HG02840 (cell line): ENCODE data around the gene SPATA31E1.
"Not testable (repeated sequence)": the region's sequence is repeated elsewhere in the genome, so short reads cannot be mapped to it uniquely, and the experiment has no call there.

ENCODE experiments used
- ATAC-seq: cut with Tn5 transposase; IDR thresholded peaks from one replicate; pipeline ENCODE4 v1.9.1; 2021; ENCODE audit warnings: mild to moderate bottlenecking, moderate library complexity, moderate number of reproducible peaks; ENCODE audit not compliant: unreplicated experiment, low FRiP score

SPATA31E1 gene

GRCh38 chr9:87882627-87883026 lies at the start of gene SPATA31E1:
TSS of gene SPATA31E1 (plus strand) at chr9:87882877. CDS start at chr9:87882892, 15 bp downstream.
- no peak for ATAC-seq

- no peak for ATAC-seq
These were observed 48.3 kb upstream of the SPATA31E1 start for GRCh38 chr9:87834357-87834756.

- ATAC-seq, result no peak
These were observed 46.1 kb upstream of the SPATA31E1 start for GRCh38 chr9:87836536-87836935.

GRCh38 chr9:87836951-87837705 lies 45.5 kb upstream of the SPATA31E1 start:
- no peak for ATAC-seq

GRCh38 chr9:87840134-87840533 lies 42.5 kb upstream of the SPATA31E1 start:
- no peak for ATAC-seq

- ATAC-seq, result no peak
These were observed 39.6 kb upstream of the SPATA31E1 start for GRCh38 chr9:87842878-87843585.

- no peak for ATAC-seq
These were observed 38.2 kb upstream of the SPATA31E1 start for GRCh38 chr9:87844506-87844905.

- not testable (repeated sequence) for ATAC-seq
These were observed 34.9 kb upstream of the SPATA31E1 start for GRCh38 chr9:87847817-87848216.

- ATAC-seq, result no peak
These were observed 33.4 kb upstream of the SPATA31E1 start for GRCh38 chr9:87849144-87849758.

- no peak for ATAC-seq
These were observed 32.3 kb upstream of the SPATA31E1 start for GRCh38 chr9:87850391-87850790.

- not testable (repeated sequence) for ATAC-seq
These were observed 31.5 kb upstream of the SPATA31E1 start for GRCh38 chr9:87851186-87851585.

GRCh38 chr9:87853302-87853701 lies 29.4 kb upstream of the SPATA31E1 start:
- no peak for ATAC-seq

- no peak for ATAC-seq
These were observed 28.6 kb upstream of the SPATA31E1 start for GRCh38 chr9:87853876-87854579.

- no peak for ATAC-seq
These were observed 28.1 kb upstream of the SPATA31E1 start for GRCh38 chr9:87854580-87854955.

- no peak for ATAC-seq
These were observed 27.6 kb upstream of the SPATA31E1 start for GRCh38 chr9:87855061-87855460.

- ATAC-seq, result no peak
These were observed 25.3 kb upstream of the SPATA31E1 start for GRCh38 chr9:87857141-87857947.

- no peak for ATAC-seq
These were observed 24.7 kb upstream of the SPATA31E1 start for GRCh38 chr9:87857948-87858335.

GRCh38 chr9:87859137-87859536 lies 23.5 kb upstream of the SPATA31E1 start:
- ATAC-seq, result no peak

GRCh38 chr9:87859786-87860185 lies 22.9 kb upstream of the SPATA31E1 start:
- ATAC-seq, result no peak

- no peak for ATAC-seq
These were observed 21.3 kb upstream of the SPATA31E1 start for GRCh38 chr9:87861332-87861731.
